ENCODE measurements around the gene LCE3E. TPM values are rescaled to one million over a fixed set of nuclear protein-coding genes. Genes with fewer than 3 reads are reported as not detected.
"Not testable (repeated sequence)": the region's sequence is repeated elsewhere in the genome, so short reads cannot be mapped to it uniquely, and the experiment has no call there.

The LCE3E gene
- total RNA-seq, 1 donor from 2014 or later, result not detected

GRCh38 chr1:152577168-152577567 lies 10.6 kb upstream of the LCE3E start:
- no peak for DNase-seq (ENCODE audit: low read depth)
- TF ChIP-seq CTCF (conservative IDR thresholded peaks at IDR 0.05; ENCODE audit: low read depth, low read length), result no peak
- no peak overlapping the region for H3K4me3 ChIP-seq (ENCODE audit: low read depth, low read length)

GRCh38 chr1:152565535-152566215 lies 905 bp downstream of the LCE3E start:
- no peak for DNase-seq (ENCODE audit: low read depth)
- no peak for TF ChIP-seq CTCF (conservative IDR thresholded peaks at IDR 0.05; ENCODE audit: low read depth, low read length)
- no peak overlapping the region for H3K4me3 ChIP-seq (ENCODE audit: low read depth, low read length)

- H3K4me3 ChIP-seq (ENCODE audit: low read depth, low read length), result no peak overlapping the region
- DNase-seq (ENCODE audit: low read depth), result no peak
- TF ChIP-seq CTCF (conservative IDR thresholded peaks at IDR 0.05; ENCODE audit: low read depth, low read length), result no peak
Measured at GRCh38 chr1:152565115-152565514, 1.5 kb downstream of the LCE3E start.

- not testable (repeated sequence) for H3K4me3 ChIP-seq (ENCODE audit: low read depth, low read length); DNase-seq (ENCODE audit: low read depth)
Measured at GRCh38 chr1:152548358-152548757, 18.2 kb downstream of the LCE3E start.

- no peak for DNase-seq (ENCODE audit: low read depth)
- TF ChIP-seq CTCF (conservative IDR thresholded peaks at IDR 0.05; ENCODE audit: low read depth, low read length), result no peak
Measured at GRCh38 chr1:152546704-152547103, 19.9 kb downstream of the LCE3E start.

GRCh38 chr1:152543820-152544219 lies 22.8 kb downstream of the LCE3E start:
- DNase-seq (ENCODE audit: low read depth), result no peak
- TF ChIP-seq CTCF (conservative IDR thresholded peaks at IDR 0.05; ENCODE audit: low read depth, low read length), result peak; percentile 34
- no peak overlapping the region for H3K4me3 ChIP-seq (ENCODE audit: low read depth, low read length)

More at GRCh38 chr1:152546704-152547103, 19.9 kb downstream of the LCE3E start:
- no peak overlapping the region for H3K4me3 ChIP-seq (ENCODE audit: low read depth, low read length)

- no peak overlapping the region for H3K4me3 ChIP-seq (ENCODE audit: low read depth, low read length)
- DNase-seq (ENCODE audit: low read depth), result no peak
- TF ChIP-seq CTCF (conservative IDR thresholded peaks at IDR 0.05; ENCODE audit: low read depth, low read length), result no peak
Measured at GRCh38 chr1:152539901-152540300, 26.7 kb downstream of the LCE3E start.
